WTC11 (cell line): ENCODE measurements around the gene CHRM3.

Experiments
- ATF1 ChIP-seq: sonication (generic); formaldehyde crosslinking; IDR thresholded peaks from 2 replicates; pipeline ENCODE4 v1.8.1; 2023; ENCODE audit warnings: mild to moderate bottlenecking, moderate library complexity, missing genetic modification reagents
- ATF3 ChIP-seq: sonication (generic); formaldehyde crosslinking; conservative IDR thresholded peaks from 2 replicates; pipeline ENCODE4 v1.8.1; 2022; ENCODE audit warnings: mild to moderate bottlenecking, missing genetic modification reagents
- CTCF ChIP-seq: fragments of 200-600 bp; IDR thresholded peaks from 2 replicates; pipeline ENCODE4 v1.8.0; 2022; ENCODE audit warnings: antibody characterized with exemption
- JUN ChIP-seq: sonication (generic); formaldehyde crosslinking; IDR thresholded peaks from 2 replicates; pipeline ENCODE4 v1.8.0; 2023; ENCODE audit warnings: mild to moderate bottlenecking, missing genetic modification reagents
- USF2 ChIP-seq: sonication (generic); formaldehyde crosslinking; IDR thresholded peaks from 2 replicates; pipeline ENCODE4 v1.8.1; 2023; ENCODE audit warnings: mild to moderate bottlenecking, missing genetic modification reagents, moderate library complexity
- ZNF219 ChIP-seq: sonication (generic); formaldehyde crosslinking; IDR thresholded peaks from 2 replicates; pipeline ENCODE4 v1.8.0; 2023; ENCODE audit warnings: missing genetic modification reagents, mild to moderate bottlenecking, borderline replicate concordance
- ZNF532 ChIP-seq: fragments of 250-450 bp; sonication (Bioruptor Pico); IDR thresholded peaks from 2 replicates; pipeline ENCODE4 v1.9.0; 2021; ENCODE audit warnings: mild to moderate bottlenecking, borderline replicate concordance

- TF ChIP-seq CTCF: no peak
- no peak for TF ChIP-seq JUN (CRISPR knock-in tag)
- TF ChIP-seq ZNF532 (CRISPR knock-in tag): no peak
- no peak for TF ChIP-seq ZNF219
- no peak for TF ChIP-seq ATF1 (CRISPR knock-in tag)
- no peak for TF ChIP-seq USF2 (CRISPR knock-in tag)
- no peak for TF ChIP-seq ATF3 (CRISPR knock-in tag)
Observed at GRCh38 chr1:239427712-239428111, 41.3 kb downstream of the CHRM3 start.
